WTC11 (cell line): ENCODE measurements around the gene R3HCC1L. TPM values are rescaled to one million over a fixed set of nuclear protein-coding genes. Genes with fewer than 3 reads are reported as not detected.

ENCODE experiments used
- ATAC-seq: fragments of 200-7000 bp; cut with Tn5 transposase; 2 replicates; pipeline ENCODE4 v1.10.0; 2021; ENCODE audit warnings: mild to moderate bottlenecking, moderate library complexity
- CTCF ChIA-PET: fragments of 300-600 bp; sonication (Branson Sonifier 250); formaldehyde crosslinking; loops from one replicate; lab custom pipeline; 2021; ENCODE audit warnings: antibody characterized with exemption; lab: Charles Lee
- POLR2A ChIA-PET: fragments of 350-600 bp; sonication (Branson Sonifier 250); formaldehyde crosslinking; loops from one replicate; lab custom pipeline; 2021; ENCODE audit warnings: antibody characterized with exemption; lab: Charles Lee
- DNase-seq: peaks from one replicate; pipeline ENCODE4 v3.0.0; 2021; ENCODE audit warnings: low spot score
- H3K27ac Mint-ChIP-seq: 2 replicates; pipeline ENCODE4 v1.8.0; 2021; ENCODE audit warnings: mixed read lengths
- H3K27me3 Mint-ChIP-seq: 2 replicates; pipeline ENCODE4 v1.8.0; 2021; ENCODE audit warnings: low read depth, mild to moderate bottlenecking, moderate library complexity, mixed read lengths
- H3K36me3 Mint-ChIP-seq: 2 replicates; pipeline ENCODE4 v1.8.0; 2021; ENCODE audit warnings: mixed read lengths
- H3K4me1 Mint-ChIP-seq: 2 replicates; pipeline ENCODE4 v1.8.0; 2022; ENCODE audit warnings: mixed read lengths
- H3K4me3 Mint-ChIP-seq: 2 replicates; pipeline ENCODE4 v1.8.0; 2021; ENCODE audit warnings: mild to moderate bottlenecking, moderate library complexity, mixed read lengths
- H3K9me3 Mint-ChIP-seq: 2 replicates; pipeline ENCODE4 v1.8.0; 2021; ENCODE audit warnings: mixed read lengths
- AR ChIP-seq: fragments of 250-450 bp; sonication (Bioruptor Pico); IDR thresholded peaks from 2 replicates; pipeline ENCODE4 v1.9.0; 2021; ENCODE audit warnings: mild to moderate bottlenecking
- ATF1 ChIP-seq: sonication (generic); formaldehyde crosslinking; IDR thresholded peaks from 2 replicates; pipeline ENCODE4 v1.8.1; 2023; ENCODE audit warnings: mild to moderate bottlenecking, moderate library complexity, missing genetic modification reagents
- ATF3 ChIP-seq: sonication (generic); formaldehyde crosslinking; conservative IDR thresholded peaks from 2 replicates; pipeline ENCODE4 v1.8.1; 2022; ENCODE audit warnings: mild to moderate bottlenecking, missing genetic modification reagents
- CREM ChIP-seq: sonication (generic); formaldehyde crosslinking; IDR thresholded peaks from 2 replicates; pipeline ENCODE4 v1.8.1; 2022; ENCODE audit warnings: mild to moderate bottlenecking, missing genetic modification reagents, moderate library complexity
- ESRRA ChIP-seq: sonication (generic); formaldehyde crosslinking; IDR thresholded peaks from 2 replicates; pipeline ENCODE4 v1.8.1; 2022; ENCODE audit warnings: mild to moderate bottlenecking, missing genetic modification reagents, borderline replicate concordance
- NFATC4 ChIP-seq: fragments of 250-450 bp; sonication (Bioruptor Pico); IDR thresholded peaks from 2 replicates; pipeline ENCODE4 v1.9.0; 2021; ENCODE audit warnings: mild to moderate bottlenecking
- RELA ChIP-seq: sonication (generic); formaldehyde crosslinking; IDR thresholded peaks from 2 replicates; pipeline ENCODE4 v1.8.1; 2022; ENCODE audit warnings: missing genetic modification reagents, mild to moderate bottlenecking, borderline replicate concordance
- TEAD4 ChIP-seq: sonication (generic); formaldehyde crosslinking; IDR thresholded peaks from 2 replicates; pipeline ENCODE4 v1.8.0; 2022; ENCODE audit warnings: mild to moderate bottlenecking, missing genetic modification reagents
- ZNF121 ChIP-seq: sonication (generic); formaldehyde crosslinking; IDR thresholded peaks from 2 replicates; pipeline ENCODE4 v1.8.0; 2023; ENCODE audit warnings: missing genetic modification reagents
- ZNF232 ChIP-seq: sonication (generic); formaldehyde crosslinking; IDR thresholded peaks from 2 replicates; pipeline ENCODE4 v1.8.0; 2022; ENCODE audit warnings: mild to moderate bottlenecking, missing genetic modification reagents
- ZNF423 ChIP-seq: fragments of 250-450 bp; sonication (Bioruptor Pico); IDR thresholded peaks from 2 replicates; pipeline ENCODE4 v2.1.2; 2022; ENCODE audit warnings: mild to moderate bottlenecking, moderate library complexity
- total RNA-seq: library from RNA; stranded (reverse); gene quantifications from 3 replicates; pipeline ENCODE4 v1.2.3, GENCODE V29; 2021
- TF ChIP-seq, protein P1 (sequence below): fragments of 250-450 bp; sonication (Bioruptor Pico); IDR thresholded peaks from 2 replicates; pipeline ENCODE4 v1.8.0; 2021; ENCODE audit warnings: mild to moderate bottlenecking
- TF ChIP-seq, protein P2 (sequence below): sonication (generic); formaldehyde crosslinking; IDR thresholded peaks from 2 replicates; pipeline ENCODE4 v1.8.0; 2022; ENCODE audit warnings: mild to moderate bottlenecking, missing genetic modification reagents
- TF ChIP-seq, protein P3 (sequence below): sonication (generic); formaldehyde crosslinking; IDR thresholded peaks from 2 replicates; pipeline ENCODE4 v1.8.1; 2022; ENCODE audit warnings: mild to moderate bottlenecking, missing genetic modification reagents, moderate library complexity, borderline replicate concordance
- TF ChIP-seq, protein P4 (sequence below): sonication (generic); formaldehyde crosslinking; IDR thresholded peaks from 2 replicates; pipeline ENCODE4 v1.8.0; 2023; ENCODE audit warnings: missing genetic modification reagents, mild to moderate bottlenecking, borderline replicate concordance
- TF ChIP-seq, protein P5 (sequence below): sonication (generic); formaldehyde crosslinking; IDR thresholded peaks from 2 replicates; pipeline ENCODE4 v1.8.0; 2022; ENCODE audit warnings: mild to moderate bottlenecking, missing genetic modification reagents

The R3HCC1L gene
- total RNA-seq, 1 experiment from 2014 or later, result 14.7 TPM

GRCh38 chr10:98286419-98286818, 152.0 kb downstream of the R3HCC1L start:
- ChIA-PET CTCF (interaction anchor here (1.7 kb wide), 1 partner anchor 23 kb away, joined by 7 read pairs; no protein-coding TSS in a partner anchor), POLR2A (no interaction called here)
- ATAC-seq, result no peak
- Mint-ChIP-seq H3K9me3 (peaks cover 3% of the 10 kb centered on the region; the same call in 1 of the 2 replicates), H3K36me3 (no peaks in the 10 kb centered on the region), H3K4me1 (peaks cover 17% of the 10 kb centered on the region), H3K4me3 (no peak overlapping the region), H3K27me3 (no peaks in the 10 kb centered on the region), H3K27ac (no peak overlapping the region)
- no peak for DNase-seq
- TF ChIP-seq, protein P1, sequence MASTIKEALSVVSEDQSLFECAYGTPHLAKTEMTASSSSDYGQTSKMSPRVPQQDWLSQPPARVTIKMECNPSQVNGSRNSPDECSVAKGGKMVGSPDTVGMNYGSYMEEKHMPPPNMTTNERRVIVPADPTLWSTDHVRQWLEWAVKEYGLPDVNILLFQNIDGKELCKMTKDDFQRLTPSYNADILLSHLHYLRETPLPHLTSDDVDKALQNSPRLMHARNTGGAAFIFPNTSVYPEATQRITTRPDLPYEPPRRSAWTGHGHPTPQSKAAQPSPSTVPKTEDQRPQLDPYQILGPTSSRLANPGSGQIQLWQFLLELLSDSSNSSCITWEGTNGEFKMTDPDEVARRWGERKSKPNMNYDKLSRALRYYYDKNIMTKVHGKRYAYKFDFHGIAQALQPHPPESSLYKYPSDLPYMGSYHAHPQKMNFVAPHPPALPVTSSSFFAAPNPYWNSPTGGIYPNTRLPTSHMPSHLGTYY (CRISPR knock-in tag), result no peak
- TF ChIP-seq, protein P2, sequence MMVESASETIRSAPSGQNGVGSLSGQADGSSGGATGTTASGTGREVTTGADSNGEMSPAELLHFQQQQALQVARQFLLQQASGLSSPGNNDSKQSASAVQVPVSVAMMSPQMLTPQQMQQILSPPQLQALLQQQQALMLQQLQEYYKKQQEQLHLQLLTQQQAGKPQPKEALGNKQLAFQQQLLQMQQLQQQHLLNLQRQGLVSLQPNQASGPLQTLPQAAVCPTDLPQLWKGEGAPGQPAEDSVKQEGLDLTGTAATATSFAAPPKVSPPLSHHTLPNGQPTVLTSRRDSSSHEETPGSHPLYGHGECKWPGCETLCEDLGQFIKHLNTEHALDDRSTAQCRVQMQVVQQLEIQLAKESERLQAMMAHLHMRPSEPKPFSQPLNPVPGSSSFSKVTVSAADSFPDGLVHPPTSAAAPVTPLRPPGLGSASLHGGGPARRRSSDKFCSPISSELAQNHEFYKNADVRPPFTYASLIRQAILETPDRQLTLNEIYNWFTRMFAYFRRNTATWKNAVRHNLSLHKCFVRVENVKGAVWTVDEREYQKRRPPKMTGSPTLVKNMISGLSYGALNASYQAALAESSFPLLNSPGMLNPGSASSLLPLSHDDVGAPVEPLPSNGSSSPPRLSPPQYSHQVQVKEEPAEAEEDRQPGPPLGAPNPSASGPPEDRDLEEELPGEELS (CRISPR knock-in tag), result no peak
- TF ChIP-seq RELA (CRISPR knock-in tag), result no peak
- no peak for TF ChIP-seq ATF3 (CRISPR knock-in tag)
- no peak for TF ChIP-seq ATF1
- no peak for TF ChIP-seq NFATC4
- TF ChIP-seq, protein P3, sequence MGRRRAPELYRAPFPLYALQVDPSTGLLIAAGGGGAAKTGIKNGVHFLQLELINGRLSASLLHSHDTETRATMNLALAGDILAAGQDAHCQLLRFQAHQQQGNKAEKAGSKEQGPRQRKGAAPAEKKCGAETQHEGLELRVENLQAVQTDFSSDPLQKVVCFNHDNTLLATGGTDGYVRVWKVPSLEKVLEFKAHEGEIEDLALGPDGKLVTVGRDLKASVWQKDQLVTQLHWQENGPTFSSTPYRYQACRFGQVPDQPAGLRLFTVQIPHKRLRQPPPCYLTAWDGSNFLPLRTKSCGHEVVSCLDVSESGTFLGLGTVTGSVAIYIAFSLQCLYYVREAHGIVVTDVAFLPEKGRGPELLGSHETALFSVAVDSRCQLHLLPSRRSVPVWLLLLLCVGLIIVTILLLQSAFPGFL, result no peak
- TF ChIP-seq ESRRA (CRISPR knock-in tag), result no peak
- TF ChIP-seq TEAD4 (CRISPR knock-in tag), result no peak
- TF ChIP-seq CREM (CRISPR knock-in tag), result no peak
- no peak for TF ChIP-seq ZNF232
- TF ChIP-seq AR (CRISPR knock-in tag), result no peak
- no peak for TF ChIP-seq ZNF121 (CRISPR knock-in tag)
- TF ChIP-seq, protein P4, sequence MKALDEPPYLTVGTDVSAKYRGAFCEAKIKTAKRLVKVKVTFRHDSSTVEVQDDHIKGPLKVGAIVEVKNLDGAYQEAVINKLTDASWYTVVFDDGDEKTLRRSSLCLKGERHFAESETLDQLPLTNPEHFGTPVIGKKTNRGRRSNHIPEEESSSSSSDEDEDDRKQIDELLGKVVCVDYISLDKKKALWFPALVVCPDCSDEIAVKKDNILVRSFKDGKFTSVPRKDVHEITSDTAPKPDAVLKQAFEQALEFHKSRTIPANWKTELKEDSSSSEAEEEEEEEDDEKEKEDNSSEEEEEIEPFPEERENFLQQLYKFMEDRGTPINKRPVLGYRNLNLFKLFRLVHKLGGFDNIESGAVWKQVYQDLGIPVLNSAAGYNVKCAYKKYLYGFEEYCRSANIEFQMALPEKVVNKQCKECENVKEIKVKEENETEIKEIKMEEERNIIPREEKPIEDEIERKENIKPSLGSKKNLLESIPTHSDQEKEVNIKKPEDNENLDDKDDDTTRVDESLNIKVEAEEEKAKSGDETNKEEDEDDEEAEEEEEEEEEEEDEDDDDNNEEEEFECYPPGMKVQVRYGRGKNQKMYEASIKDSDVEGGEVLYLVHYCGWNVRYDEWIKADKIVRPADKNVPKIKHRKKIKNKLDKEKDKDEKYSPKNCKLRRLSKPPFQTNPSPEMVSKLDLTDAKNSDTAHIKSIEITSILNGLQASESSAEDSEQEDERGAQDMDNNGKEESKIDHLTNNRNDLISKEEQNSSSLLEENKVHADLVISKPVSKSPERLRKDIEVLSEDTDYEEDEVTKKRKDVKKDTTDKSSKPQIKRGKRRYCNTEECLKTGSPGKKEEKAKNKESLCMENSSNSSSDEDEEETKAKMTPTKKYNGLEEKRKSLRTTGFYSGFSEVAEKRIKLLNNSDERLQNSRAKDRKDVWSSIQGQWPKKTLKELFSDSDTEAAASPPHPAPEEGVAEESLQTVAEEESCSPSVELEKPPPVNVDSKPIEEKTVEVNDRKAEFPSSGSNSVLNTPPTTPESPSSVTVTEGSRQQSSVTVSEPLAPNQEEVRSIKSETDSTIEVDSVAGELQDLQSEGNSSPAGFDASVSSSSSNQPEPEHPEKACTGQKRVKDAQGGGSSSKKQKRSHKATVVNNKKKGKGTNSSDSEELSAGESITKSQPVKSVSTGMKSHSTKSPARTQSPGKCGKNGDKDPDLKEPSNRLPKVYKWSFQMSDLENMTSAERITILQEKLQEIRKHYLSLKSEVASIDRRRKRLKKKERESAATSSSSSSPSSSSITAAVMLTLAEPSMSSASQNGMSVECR (CRISPR knock-in tag), result no peak
- TF ChIP-seq, protein P5, sequence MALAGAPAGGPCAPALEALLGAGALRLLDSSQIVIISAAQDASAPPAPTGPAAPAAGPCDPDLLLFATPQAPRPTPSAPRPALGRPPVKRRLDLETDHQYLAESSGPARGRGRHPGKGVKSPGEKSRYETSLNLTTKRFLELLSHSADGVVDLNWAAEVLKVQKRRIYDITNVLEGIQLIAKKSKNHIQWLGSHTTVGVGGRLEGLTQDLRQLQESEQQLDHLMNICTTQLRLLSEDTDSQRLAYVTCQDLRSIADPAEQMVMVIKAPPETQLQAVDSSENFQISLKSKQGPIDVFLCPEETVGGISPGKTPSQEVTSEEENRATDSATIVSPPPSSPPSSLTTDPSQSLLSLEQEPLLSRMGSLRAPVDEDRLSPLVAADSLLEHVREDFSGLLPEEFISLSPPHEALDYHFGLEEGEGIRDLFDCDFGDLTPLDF (CRISPR knock-in tag), result no peak
- TF ChIP-seq ZNF423 (CRISPR knock-in tag), result no peak
